ENCODE measurements around the gene MIPEP.

Gene MIPEP

DNA sequence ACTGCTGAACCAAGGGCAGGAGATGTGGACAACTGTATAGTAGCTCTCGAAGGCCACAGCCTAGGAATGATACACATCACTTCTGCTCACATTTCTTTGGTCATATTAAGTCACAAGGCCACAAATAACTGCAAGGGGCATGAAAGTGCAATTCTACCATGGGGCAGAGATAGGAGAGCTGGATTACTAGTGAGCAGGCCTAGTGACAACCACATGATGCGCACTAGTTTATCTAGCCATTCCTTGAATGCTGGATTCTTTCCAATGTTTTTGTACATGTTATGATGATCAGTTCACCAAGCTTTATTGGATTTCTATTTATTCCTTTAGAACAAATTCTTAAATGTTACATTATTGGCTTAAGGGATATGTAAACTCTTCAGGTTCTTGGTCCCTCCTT lies 100.7 kb downstream of the MIPEP start:
- TF ChIP-seq, protein P1, sequence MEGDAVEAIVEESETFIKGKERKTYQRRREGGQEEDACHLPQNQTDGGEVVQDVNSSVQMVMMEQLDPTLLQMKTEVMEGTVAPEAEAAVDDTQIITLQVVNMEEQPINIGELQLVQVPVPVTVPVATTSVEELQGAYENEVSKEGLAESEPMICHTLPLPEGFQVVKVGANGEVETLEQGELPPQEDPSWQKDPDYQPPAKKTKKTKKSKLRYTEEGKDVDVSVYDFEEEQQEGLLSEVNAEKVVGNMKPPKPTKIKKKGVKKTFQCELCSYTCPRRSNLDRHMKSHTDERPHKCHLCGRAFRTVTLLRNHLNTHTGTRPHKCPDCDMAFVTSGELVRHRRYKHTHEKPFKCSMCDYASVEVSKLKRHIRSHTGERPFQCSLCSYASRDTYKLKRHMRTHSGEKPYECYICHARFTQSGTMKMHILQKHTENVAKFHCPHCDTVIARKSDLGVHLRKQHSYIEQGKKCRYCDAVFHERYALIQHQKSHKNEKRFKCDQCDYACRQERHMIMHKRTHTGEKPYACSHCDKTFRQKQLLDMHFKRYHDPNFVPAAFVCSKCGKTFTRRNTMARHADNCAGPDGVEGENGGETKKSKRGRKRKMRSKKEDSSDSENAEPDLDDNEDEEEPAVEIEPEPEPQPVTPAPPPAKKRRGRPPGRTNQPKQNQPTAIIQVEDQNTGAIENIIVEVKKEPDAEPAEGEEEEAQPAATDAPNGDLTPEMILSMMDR (conservative IDR thresholded peaks at IDR 0.05; ENCODE audit: low read depth, low read length), result no peak

DNA sequence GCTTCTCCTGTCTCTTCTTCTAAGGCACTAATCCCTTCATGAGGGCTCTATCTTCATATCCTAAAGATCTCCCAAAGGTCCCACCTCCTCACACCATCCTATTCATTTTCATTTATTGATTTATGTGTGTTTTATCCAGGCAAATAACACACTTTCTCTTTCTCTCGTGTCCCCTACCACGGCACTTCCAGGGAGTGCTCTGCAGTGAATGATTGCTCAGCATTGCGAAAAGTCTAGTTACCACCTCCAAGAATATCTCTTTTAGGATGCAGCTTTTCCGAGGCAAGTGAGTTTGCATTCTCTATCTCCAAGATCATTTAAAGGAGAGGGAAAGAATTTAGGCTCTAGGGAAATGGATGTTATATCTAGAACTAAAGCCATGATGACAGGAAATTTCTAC lies 101.7 kb downstream of the MIPEP start:
- no peak overlapping the region for H3K4me3 ChIP-seq (ENCODE audit: low read length)
- DNase-seq (ENCODE audit: low read depth), result no peak
- TF ChIP-seq, protein P1 (conservative IDR thresholded peaks at IDR 0.05; ENCODE audit: low read depth, low read length), result no peak

More for the DNA sequence above, 100.7 kb downstream of the MIPEP start:
- no peak for DNase-seq (ENCODE audit: low read depth)
- H3K4me3 ChIP-seq (ENCODE audit: low read length), result no peak overlapping the region

DNA sequence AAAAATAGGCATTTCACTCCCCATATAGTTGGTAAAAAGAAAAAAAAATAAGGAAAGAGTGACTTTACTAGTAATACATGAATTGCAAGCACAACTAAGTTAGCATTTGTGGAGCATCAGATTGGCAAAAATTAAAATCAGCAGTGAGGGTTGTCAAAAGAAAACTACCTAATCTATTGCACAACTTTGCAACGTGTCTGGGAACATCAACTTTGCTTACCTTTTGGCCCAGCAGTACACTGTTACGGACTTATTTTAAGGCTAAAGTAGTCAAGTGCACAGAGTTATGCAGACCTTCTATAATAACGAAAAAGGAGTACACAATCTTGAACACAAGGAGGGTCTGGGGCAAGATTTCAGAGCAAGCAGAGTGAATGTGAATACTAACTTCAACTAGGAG lies 102.6 kb downstream of the MIPEP start:
- no peak overlapping the region for H3K4me3 ChIP-seq (ENCODE audit: low read length)
- TF ChIP-seq, protein P1 (conservative IDR thresholded peaks at IDR 0.05; ENCODE audit: low read depth, low read length), result no peak
- no peak for DNase-seq (ENCODE audit: low read depth)

DNA sequence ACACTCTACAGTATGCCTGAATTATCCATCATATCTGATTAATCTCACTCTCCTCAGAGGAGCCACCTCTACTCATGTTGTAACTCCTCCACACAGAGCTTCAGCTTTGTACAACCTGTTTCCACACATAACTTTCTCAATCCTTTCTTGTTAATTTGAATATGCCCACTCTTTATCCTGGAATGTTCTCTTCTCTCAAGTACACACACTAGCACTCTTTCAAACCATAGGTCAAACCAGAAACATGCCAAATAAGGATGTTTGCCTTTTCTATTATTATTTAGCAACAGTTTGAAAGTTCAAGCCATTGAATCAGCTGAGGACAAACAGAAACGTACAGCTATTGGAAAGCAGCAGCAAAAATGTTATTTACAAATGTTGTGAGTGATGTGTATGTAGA lies 110.3 kb downstream of the MIPEP start:
- no peak overlapping the region for H3K4me3 ChIP-seq (ENCODE audit: low read length)
- no peak for DNase-seq (ENCODE audit: low read depth)
- TF ChIP-seq, protein P1 (conservative IDR thresholded peaks at IDR 0.05; ENCODE audit: low read depth, low read length), result no peak

DNA sequence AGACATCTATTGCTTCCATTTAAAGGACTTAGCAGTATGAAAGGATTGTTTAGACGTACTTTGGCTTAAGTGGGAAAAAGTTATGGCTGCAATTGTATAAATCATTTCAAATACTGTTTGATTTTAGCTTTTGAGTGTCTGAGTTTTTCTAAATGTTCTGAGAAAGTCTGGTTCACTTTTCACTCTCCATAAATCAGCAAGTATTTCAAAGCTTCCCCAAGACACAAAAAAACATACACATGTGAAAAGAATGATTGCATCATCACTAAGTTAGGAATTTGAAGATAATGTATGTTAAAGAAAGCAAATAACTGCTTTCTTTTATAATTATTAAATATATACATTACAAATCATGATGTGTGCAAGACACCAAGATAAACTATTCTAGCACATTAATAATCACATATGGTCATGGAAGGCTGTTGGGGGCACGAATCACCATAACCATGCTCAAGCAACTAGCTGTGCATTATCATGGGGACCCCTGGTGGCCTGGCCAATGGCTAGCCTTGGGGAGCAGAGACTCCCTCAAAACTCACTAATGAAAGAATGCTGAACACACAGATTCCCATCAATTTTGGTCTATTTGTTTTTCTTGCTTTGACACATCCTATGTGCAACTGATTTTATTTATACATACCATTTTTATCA lies 111.1 kb downstream of the MIPEP start:
- no peak overlapping the region for H3K4me3 ChIP-seq (ENCODE audit: low read length)
- TF ChIP-seq, protein P1 (conservative IDR thresholded peaks at IDR 0.05; ENCODE audit: low read depth, low read length), result peak; percentile 24
- DNase-seq (ENCODE audit: low read depth), result no peak

DNA sequence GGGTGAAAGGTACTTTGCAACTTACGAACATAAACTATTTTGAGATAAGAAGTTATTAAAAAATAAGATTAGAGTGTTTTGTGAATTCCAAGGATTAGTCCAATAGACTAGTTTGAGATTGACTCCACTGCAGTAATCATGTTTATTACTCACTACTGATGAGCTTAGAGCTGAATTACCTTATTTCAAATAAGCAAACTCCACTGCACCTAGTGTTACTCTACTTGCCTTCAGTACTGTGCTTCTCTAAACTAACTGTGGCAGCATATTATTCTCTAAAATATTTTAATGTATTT lies 111.7 kb downstream of the MIPEP start:
- DNase-seq (ENCODE audit: low read depth), result peak; percentile 47
- no peak overlapping the region for H3K4me3 ChIP-seq (ENCODE audit: low read length)
- TF ChIP-seq, protein P1 (conservative IDR thresholded peaks at IDR 0.05; ENCODE audit: low read depth, low read length), result no peak

DNA sequence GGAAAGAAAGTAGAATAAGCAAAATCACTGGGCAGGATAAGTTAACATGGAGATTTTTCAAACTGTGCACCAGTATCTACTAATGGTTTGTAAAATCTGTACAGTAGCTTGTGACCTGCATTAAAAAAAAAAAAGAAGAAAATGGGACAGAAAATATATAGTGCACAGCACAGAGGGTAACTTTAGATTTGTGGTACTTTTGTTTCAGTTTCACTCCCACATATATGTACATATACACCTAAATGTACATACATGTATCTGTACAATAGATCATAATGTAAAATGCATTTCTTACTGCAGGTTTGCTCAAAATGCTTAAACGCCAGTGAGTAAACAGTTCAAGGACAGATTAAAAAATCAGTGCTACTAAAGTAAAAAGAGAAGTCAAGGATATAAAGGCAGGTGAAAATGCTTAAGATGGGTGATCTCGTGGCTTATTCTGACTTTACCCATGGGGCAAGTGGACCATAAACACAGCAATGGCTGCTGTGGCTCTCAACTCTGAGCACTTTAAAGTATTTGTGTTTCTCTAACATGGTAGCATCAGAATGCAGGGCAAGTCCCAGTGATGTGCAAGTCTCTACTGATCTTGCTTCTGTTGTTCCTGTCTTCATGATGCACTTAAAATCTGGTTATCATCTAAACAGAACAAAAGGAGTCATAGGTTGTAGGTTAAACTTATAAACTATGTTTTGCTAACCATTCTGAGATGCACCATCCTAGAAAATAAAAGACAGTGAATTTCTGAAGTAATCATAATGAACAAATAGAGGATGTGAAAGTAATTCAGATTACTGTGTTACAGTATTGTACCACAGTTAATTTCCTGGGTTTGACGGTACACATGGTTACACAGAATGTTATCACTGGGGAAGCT lies 112.3 kb downstream of the MIPEP start:
- TF ChIP-seq, protein P1 (conservative IDR thresholded peaks at IDR 0.05; ENCODE audit: low read depth, low read length), result no peak
- no peak for DNase-seq (ENCODE audit: low read depth)
- H3K4me3 ChIP-seq (ENCODE audit: low read length), result no peak overlapping the region
